Renal pelvis (tissue), 12 donors: ENCODE data around the gene ARHGEF37. TPM values are rescaled to one million over a fixed set of nuclear protein-coding genes. Genes with fewer than 3 reads are reported as not detected.
"Not testable (repeated sequence)": the region's sequence is repeated elsewhere in the genome, so short reads cannot be mapped to it uniquely, and the experiment has no call there.

Experiments
- DNase-seq: peaks from one replicate; pipeline ENCODE4 v3.0.0-alpha.2; 2013
- long read RNA-seq, 16 experiments: transcript quantifications; one replicate each; lab custom pipeline, GENCODE V29; 2026
- polyA plus RNA-seq, 3 donors: library from polyadenylated mRNA; unstranded; fragments of 120-200 nt; gene quantifications; one replicate each; pipeline ENCODE4 v1.2.1, GENCODE V29; 2013; ENCODE audit not compliant: insufficient read length in 3 of 3

ARHGEF37 gene
- polyA plus RNA-seq, result 1 to 10 TPM; 4.6 to 5.8 (median 4.8) TPM
- long read RNA-seq, donor 1, full-length matches to known transcripts, result 1 of 1 reads
- long read RNA-seq, donor 1, partial matches to known transcripts, result 0 of 1 reads
- long read RNA-seq, donor 1, other reads (novel, unspliced or antisense), result 0 of 1 reads
- long read RNA-seq, donor 2, full-length matches to known transcripts, result 1 of 1 reads
- long read RNA-seq, donor 2, partial matches to known transcripts, result 0 of 1 reads
- long read RNA-seq, donor 2, other reads (novel, unspliced or antisense), result 0 of 1 reads
- long read RNA-seq, donor 3, result 0 reads
- long read RNA-seq, donor 4, result 0 reads
- long read RNA-seq, donor 5, result 0 reads
- long read RNA-seq, donor 6, result 0 reads
- long read RNA-seq, donor 7, result 0 reads
- long read RNA-seq, donor 8, result 0 reads
- long read RNA-seq, donor 9, full-length matches to known transcripts, result 2 of 2 reads
- long read RNA-seq, donor 9, partial matches to known transcripts, result 0 of 2 reads
- long read RNA-seq, donor 9, other reads (novel, unspliced or antisense), result 0 of 2 reads
- long read RNA-seq, donor 10, result 0 reads
- long read RNA-seq, donor 11, full-length matches to known transcripts, result 1 of 1 reads
- long read RNA-seq, donor 11, partial matches to known transcripts, result 0 of 1 reads
- long read RNA-seq, donor 11, other reads (novel, unspliced or antisense), result 0 of 1 reads
- long read RNA-seq, donor 12, result 0 reads
- long read RNA-seq, donor 13, full-length matches to known transcripts, result 1 of 1 reads
- long read RNA-seq, donor 13, partial matches to known transcripts, result 0 of 1 reads
- long read RNA-seq, donor 13, other reads (novel, unspliced or antisense), result 0 of 1 reads
- long read RNA-seq, donor 14, result 0 reads
- long read RNA-seq, donor 15, full-length matches to known transcripts, result 2 of 2 reads
- long read RNA-seq, donor 15, partial matches to known transcripts, result 0 of 2 reads
- long read RNA-seq, donor 15, other reads (novel, unspliced or antisense), result 0 of 2 reads
- long read RNA-seq, donor 16, result 0 reads

DNA sequence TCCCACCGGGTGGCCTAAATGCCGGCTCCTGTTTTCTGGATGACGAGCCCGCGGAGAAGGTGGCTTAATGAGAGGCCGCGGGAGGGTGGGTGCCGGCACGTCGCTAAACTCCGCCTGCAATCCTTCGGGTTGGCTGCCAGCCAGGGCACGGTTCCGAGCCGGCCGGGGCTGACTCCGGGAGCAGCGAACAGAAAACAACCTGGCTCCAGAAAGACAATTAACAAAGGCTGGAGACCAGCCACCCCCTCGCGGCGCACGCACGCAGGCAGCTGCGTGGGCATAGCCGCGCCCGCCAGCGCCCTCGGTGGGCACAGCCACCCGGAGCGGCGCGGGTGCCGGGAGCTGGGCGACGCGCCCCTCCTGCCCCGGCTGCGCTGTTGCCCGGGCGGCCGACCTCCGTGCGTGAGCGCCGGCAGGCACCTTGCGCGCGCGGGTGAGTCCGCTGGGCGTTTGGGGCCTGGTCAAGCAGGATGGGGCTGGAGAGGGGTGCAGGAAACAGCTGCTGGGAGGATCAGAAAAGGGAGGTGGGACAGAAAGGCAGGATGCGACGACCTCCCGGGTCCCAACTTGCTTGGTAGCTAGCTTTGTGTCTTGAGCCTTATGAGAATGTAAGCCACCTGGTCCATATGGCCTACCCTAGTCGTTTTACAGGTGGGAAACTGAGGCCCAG, at the start of gene ARHGEF37:
ARHGEF37 (plus strand) TSS at position 307 of the 670 bp plus-strand sequence. CDS start 16,272 bp downstream, outside the sequence.
- DNase-seq, result peak; percentile 61

DNA sequence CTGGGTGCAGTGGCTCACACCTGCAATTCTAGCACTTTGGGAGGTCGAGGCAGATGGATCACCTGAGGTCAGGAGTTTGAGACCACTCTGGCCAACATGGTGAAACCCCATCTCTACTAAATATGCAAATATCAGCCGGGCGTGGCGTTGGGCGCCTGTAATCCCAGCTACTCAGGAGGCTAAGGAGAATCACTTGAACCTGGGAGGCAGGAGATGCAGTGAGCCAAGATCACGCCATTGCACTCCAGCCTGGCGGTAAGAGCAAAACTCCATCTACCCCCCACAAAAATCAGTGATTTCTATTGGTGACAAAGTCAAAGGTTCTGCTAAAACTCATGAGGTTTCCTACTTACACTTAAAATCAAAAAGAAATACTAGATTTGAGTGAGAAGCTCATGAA, 48.9 kb upstream of the ARHGEF37 start:
- no peak for DNase-seq

DNA sequence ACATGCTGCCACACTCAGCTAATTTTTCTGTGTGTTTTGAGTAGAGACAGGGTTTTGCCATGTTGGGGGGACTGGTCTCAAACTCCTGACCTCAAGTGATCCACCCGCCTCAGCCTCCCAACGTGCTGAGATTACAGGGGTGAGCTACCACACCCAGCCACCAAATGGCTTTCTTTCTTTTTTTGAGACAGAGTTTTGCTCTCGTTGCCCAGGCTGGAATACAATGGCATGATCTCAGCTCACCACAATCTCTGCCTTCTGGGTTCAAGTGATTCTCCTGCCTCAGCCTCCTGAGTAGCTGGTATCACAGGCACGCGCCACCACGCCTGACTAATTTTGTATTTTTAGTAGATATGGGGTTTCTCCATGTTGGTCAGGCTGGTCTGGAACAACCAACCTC, 45.5 kb upstream of the ARHGEF37 start:
- not testable (repeated sequence) for DNase-seq

DNA sequence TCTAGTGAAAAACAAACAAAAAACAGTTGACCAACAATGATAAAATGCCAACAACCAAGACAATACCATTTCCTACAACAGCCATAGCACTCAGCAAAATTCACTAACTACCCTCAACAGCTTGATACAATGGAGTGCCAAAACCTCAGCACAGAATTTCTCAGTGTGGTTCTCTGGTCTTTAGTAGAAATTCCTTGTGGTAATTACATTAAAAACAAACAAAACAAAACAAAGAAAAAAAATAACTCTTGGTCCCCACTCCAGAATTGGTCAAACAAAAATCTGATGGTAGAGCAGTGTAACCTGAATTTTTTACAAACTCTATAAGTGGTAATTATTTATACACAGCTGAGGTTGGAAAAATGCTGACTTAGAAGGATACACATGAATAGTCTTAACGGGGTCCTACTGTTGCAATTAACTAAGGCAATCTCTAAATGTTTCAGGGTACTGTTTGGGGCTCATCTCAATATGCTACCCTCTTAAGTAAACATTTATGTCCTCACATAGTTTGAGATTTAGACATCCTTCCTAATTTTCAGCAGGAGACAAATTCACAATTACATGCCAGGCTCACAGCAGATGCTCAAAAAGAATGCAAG, 43.8 kb upstream of the ARHGEF37 start:
- DNase-seq, result no peak

GRCh38 chr5:149540089-149540488, 41.2 kb upstream of the ARHGEF37 start:
- DNase-seq, result no peak

DNA sequence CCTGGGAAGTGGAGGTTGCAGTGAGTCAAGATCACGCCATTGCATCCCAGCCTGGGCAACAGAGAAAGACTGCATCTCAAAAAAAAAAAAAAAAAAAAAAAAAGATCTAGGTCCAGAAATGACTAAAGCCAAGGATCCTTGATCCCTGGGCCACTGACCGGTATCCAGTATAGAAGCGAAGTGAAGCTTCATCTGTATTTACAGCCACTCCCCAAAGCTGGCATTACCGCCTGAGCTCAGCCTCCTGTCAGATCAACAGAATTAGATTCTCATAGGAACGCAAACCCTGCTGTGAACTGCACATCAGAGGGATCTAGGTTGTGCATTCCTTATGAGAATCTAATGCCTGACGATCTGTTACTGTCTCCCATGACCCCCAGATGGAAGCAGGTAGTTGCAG, 39.4 kb upstream of the ARHGEF37 start:
- DNase-seq, result no peak

GRCh38 chr5:149543361-149544027, 37.8 kb upstream of the ARHGEF37 start:
- no peak for DNase-seq

GRCh38 chr5:149544028-149544420, 37.3 kb upstream of the ARHGEF37 start:
- no peak for DNase-seq

- DNase-seq, result no peak
Observed at GRCh38 chr5:149545327-149545726, 36.0 kb upstream of the ARHGEF37 start.

GRCh38 chr5:149546974-149547373, 34.3 kb upstream of the ARHGEF37 start:
- no peak for DNase-seq

- DNase-seq, result peak; percentile 56
Observed at GRCh38 chr5:149549461-149550267, 31.6 kb upstream of the ARHGEF37 start.

DNA sequence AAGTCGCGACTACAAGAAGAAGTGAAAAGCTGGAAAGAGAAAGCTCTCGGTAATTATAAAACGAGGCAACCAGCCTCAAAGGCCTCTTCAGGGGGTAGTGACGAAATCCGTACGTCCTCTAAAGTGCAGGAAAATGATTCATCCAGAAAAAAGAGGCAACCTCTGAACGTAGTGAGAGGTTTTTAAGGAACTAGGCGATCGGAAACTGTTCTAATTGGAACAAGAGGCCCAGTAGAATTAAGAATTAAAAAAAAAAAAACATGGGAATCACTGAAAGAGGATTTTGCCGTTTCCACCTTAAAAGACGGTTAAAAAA, 31.1 kb upstream of the ARHGEF37 start:
- DNase-seq, result no peak

GRCh38 chr5:149550594-149551226, 30.6 kb upstream of the ARHGEF37 start:
- DNase-seq, result no peak

GRCh38 chr5:149551227-149552037, 29.9 kb upstream of the ARHGEF37 start, which contains the start of gene CSNK1A1:
CSNK1A1 (minus strand) TSS chr5:149551439; CDS start chr5:149550964, 475 bp downstream.
- DNase-seq, result peak; percentile 98

- no peak for DNase-seq
Observed at GRCh38 chr5:149552038-149552494, 29.2 kb upstream of the ARHGEF37 start.

- DNase-seq, result no peak
Observed at GRCh38 chr5:149552553-149553160, 28.6 kb upstream of the ARHGEF37 start.

- peak; percentile 46 for DNase-seq
Observed at GRCh38 chr5:149559706-149560105, 21.6 kb upstream of the ARHGEF37 start.

- DNase-seq, result peak; percentile 27
Observed at GRCh38 chr5:149561848-149562247, 19.4 kb upstream of the ARHGEF37 start.
